MCF 10A (cell line): ENCODE results near the gene AIG1. TPM values are rescaled to one million over a fixed set of nuclear protein-coding genes. Genes with fewer than 3 reads are reported as not detected.

Source experiments
- BruUV-seq: library from RNA; stranded (reverse); fragments of 400-500 nt; replicated peaks from 2 replicates; lab custom pipeline; 2021; lab: Mats Ljungman, UMichigan
- CTCF ChIA-PET: fragments of 300-600 bp; sonication (Branson Sonifier 250); formaldehyde crosslinking; extraction: SDS; loops from one replicate; lab custom pipeline; 2021; ENCODE audit warnings: antibody characterized with exemption, inconsistent platforms; lab: Yijun Ruan, JAX
- POLR2A ChIA-PET: fragments of 300-600, 350-650 bp; sonication (Branson Sonifier 250); formaldehyde crosslinking; extraction: SDS; loops from one replicate; lab custom pipeline; 2020; ENCODE audit warnings: antibody characterized with exemption, inconsistent platforms; lab: Yijun Ruan, JAX
- DNase-seq: peaks from one replicate; pipeline ENCODE4 v3.0.0-alpha.2; 2018; ENCODE audit not compliant: unreplicated experiment
- H3K27ac Mint-ChIP-seq: one replicate; pipeline ENCODE4 v1.8.0; 2022; ENCODE audit warnings: mild to moderate bottlenecking, low read depth, mixed read lengths; ENCODE audit not compliant: unreplicated experiment
- H3K27me3 Mint-ChIP-seq: one replicate; pipeline ENCODE4 v1.8.0; 2022; ENCODE audit warnings: mixed read lengths; ENCODE audit not compliant: insufficient read depth, unreplicated experiment
- H3K36me3 Mint-ChIP-seq: one replicate; pipeline ENCODE4 v1.8.0; 2022; ENCODE audit warnings: mild to moderate bottlenecking, moderate library complexity, mixed read lengths; ENCODE audit not compliant: insufficient read depth, unreplicated experiment
- H3K4me1 Mint-ChIP-seq: one replicate; pipeline ENCODE4 v1.8.0; 2022; ENCODE audit warnings: mixed read lengths; ENCODE audit not compliant: insufficient read depth, unreplicated experiment
- H3K4me3 Mint-ChIP-seq: one replicate; pipeline ENCODE4 v1.8.0; 2022; ENCODE audit warnings: mild to moderate bottlenecking, moderate library complexity, mixed read lengths; ENCODE audit not compliant: unreplicated experiment
- H3K9me3 Mint-ChIP-seq: one replicate; pipeline ENCODE4 v1.8.0; 2022; ENCODE audit warnings: mixed read lengths; ENCODE audit not compliant: unreplicated experiment
- intact Hi-C: fragments of 100-400 bp; cut with micrococcal nuclease; formaldehyde crosslinking; loops from 2 replicates; pipeline ENCODE4 v1.14.1; 2022
- total RNA-seq: library from RNA; stranded (reverse); gene quantifications from 2 replicates; pipeline ENCODE4 v1.2.3, GENCODE V29; 2022
- TF ChIP-seq, protein P1 (sequence below): fragments of 200-600 bp; IDR thresholded peaks from one replicate; pipeline ENCODE4 v1.8.0; 2022; ENCODE audit warnings: antibody characterized with exemption, mild to moderate bottlenecking; ENCODE audit not compliant: unreplicated experiment

AIG1 gene
- total RNA-seq, 1 experiment from 2014 or later, result 106 TPM

DNA sequence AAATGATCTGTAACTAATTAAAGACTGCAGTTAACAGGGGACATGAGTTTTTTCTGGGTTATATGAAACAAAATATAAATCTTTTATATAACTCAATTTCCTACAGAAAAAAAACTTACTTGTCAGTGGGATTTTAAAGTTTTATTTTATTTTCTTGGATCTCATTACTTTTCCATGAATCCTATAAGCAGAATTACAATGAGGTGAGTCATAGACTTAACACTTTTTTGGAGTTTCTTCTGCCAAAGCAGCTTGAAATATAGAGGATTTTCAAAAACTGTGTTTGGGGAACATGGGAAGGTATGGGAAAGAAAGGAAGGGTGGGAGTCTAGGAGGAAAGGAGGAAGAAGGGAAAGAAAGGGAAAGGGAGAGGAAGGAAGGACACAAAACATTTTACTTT is 130.7 kb downstream of the AIG1 start:
- POLR2A ChIA-PET, result no interaction called here
- TF ChIP-seq, protein P1, sequence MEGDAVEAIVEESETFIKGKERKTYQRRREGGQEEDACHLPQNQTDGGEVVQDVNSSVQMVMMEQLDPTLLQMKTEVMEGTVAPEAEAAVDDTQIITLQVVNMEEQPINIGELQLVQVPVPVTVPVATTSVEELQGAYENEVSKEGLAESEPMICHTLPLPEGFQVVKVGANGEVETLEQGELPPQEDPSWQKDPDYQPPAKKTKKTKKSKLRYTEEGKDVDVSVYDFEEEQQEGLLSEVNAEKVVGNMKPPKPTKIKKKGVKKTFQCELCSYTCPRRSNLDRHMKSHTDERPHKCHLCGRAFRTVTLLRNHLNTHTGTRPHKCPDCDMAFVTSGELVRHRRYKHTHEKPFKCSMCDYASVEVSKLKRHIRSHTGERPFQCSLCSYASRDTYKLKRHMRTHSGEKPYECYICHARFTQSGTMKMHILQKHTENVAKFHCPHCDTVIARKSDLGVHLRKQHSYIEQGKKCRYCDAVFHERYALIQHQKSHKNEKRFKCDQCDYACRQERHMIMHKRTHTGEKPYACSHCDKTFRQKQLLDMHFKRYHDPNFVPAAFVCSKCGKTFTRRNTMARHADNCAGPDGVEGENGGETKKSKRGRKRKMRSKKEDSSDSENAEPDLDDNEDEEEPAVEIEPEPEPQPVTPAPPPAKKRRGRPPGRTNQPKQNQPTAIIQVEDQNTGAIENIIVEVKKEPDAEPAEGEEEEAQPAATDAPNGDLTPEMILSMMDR, result no peak
- Mint-ChIP-seq H3K27ac (no peak overlapping the region), H3K9me3 (no peaks in the 10 kb centered on the region), H3K27me3 (no peaks in the 10 kb centered on the region), H3K4me3 (no peak overlapping the region), H3K36me3 (peaks cover 30% of the 10 kb centered on the region), H3K4me1 (peaks cover 6% of the 10 kb centered on the region)
- DNase-seq, result no peak
- intact Hi-C loops, result no loop called here
- CTCF ChIA-PET, result interaction anchor here (0.6 kb wide), 2 partner anchors 150 to 284 kb away, joined by 3 to 4 read pairs; no protein-coding TSS in a partner anchor
- no TSS peak for BruUV-seq

DNA sequence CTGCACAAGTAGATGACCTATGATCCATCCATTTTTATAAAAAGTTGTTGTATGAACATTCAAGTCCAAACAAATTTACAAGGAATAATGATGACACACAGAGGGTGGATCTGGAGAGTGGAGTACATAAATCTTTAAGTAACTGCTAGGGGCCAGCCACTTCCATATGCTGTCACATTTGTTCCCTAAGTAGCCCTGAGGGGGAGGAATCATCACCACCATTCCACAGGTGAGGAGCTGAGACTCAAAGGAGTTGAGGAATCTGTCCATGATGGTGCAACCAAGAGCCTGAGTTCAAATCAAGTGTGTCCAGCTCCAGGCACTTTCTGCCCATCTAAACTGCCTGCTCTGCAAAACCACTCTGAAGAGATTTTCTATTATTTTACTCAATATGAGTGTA is 132.1 kb downstream of the AIG1 start:
- DNase-seq, result no peak
- BruUV-seq, result no TSS peak
- H3K27ac Mint-ChIP-seq, result no peak overlapping the region
- TF ChIP-seq, protein P1, result no peak
- no peaks in the 10 kb centered on the region for H3K9me3 Mint-ChIP-seq
- intact Hi-C loops, result no loop called here
- POLR2A ChIA-PET, result no interaction called here
- peaks cover 6% of the 10 kb centered on the region for H3K4me1 Mint-ChIP-seq
- CTCF ChIA-PET, result no interaction called here
- peaks cover 26% of the 10 kb centered on the region for H3K36me3 Mint-ChIP-seq
- H3K4me3 Mint-ChIP-seq, result no peak overlapping the region
- H3K27me3 Mint-ChIP-seq, result no peaks in the 10 kb centered on the region

DNA sequence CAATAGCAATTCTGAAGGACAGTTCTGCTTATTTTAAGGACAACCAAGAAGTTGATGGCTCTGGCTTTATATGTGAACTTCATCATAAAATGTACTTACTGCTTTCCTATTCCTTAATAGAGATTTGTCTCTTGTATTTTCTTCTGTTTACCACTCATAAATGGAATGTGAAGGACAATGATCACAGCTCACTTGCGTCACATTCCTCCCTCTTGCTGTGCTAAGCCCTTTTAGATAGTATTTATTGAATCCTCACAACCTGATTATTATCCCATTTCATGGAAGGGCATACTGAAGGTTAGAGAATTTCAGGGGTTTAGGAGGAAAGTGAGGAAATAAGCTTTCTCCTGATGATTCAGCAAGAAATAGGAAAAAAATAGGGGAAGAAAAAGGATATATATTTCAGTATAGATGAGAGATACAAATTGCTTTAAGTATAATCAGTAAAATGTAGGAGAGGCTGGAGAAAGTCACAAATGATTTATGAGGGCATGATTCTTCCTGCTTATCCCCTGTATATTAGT is 132.9 kb downstream of the AIG1 start:
- no TSS peak for BruUV-seq
- Mint-ChIP-seq H3K27me3 (no peaks in the 10 kb centered on the region), H3K4me3 (no peak overlapping the region), H3K4me1 (peaks cover 6% of the 10 kb centered on the region), H3K27ac (no peak overlapping the region), H3K9me3 (no peaks in the 10 kb centered on the region), H3K36me3 (peaks cover 19% of the 10 kb centered on the region)
- ChIA-PET POLR2A (interaction anchor here (0.7 kb wide), 1 partner anchor 992 kb away, joined by 3 read pairs; no protein-coding TSS in a partner anchor), CTCF (interaction anchor here (0.8 kb wide), 1 partner anchor 145 kb away, joined by 3 read pairs; no protein-coding TSS in a partner anchor)
- TF ChIP-seq, protein P1, result no peak
- intact Hi-C loops, result no loop called here
- no peak for DNase-seq

DNA sequence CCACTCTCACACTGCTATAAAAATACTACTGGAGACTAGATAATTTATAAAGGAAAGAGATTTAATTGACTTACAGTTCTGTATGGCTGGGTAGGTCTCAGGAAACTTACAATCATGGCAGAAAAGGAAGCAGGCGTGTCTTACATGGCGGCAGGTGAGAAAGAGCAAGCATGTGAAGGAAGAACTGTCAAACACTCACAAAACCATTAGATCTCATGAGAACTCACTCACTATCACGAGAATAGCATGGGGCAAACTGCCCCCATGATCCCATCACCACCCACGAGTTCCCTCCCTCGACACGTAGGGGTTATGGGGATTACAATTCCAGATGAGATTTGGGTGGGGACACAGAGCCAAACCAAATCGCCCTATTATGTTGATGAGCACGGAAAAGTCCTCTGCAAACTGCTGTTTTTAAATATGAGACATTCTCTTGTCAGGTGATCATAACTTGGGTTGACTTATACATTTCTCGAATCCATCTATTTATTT is 133.5 kb downstream of the AIG1 start:
- BruUV-seq, result no TSS peak
- Mint-ChIP-seq H3K4me3 (no peak overlapping the region), H3K9me3 (no peaks in the 10 kb centered on the region), H3K36me3 (peaks cover 19% of the 10 kb centered on the region), H3K27me3 (no peaks in the 10 kb centered on the region), H3K27ac (no peak overlapping the region), H3K4me1 (peaks cover 6% of the 10 kb centered on the region)
- no peak for DNase-seq
- ChIA-PET CTCF (no interaction called here), POLR2A (no interaction called here)
- TF ChIP-seq, protein P1, result no peak
- intact Hi-C loops, result no loop called here
